ENCODE data around the gene NR3C2. TPM values are rescaled to one million over a fixed set of nuclear protein-coding genes. Genes with fewer than 3 reads are reported as not detected.

NR3C2 gene
- polyA plus RNA-seq, 3 donors = 0.09 to 0.27 (median 0.20) TPM

DNA sequence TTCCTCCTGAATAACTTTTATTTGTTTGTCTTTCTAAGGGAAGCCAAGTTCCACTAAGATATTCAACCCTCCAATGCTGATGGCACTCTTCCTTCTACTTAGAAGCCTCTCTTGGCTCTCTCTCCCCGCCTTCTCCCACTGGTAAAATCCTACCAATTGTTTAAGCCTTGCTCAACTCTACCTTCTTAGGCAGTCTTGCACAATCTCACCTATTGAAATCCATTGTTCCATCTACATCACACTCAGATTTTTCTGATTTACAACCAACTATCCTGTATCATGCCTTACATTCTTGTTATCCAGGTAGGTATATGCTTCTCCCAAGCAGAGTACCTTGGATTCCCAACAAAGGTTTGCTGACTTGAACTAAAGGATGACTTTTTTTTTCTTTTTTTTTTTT, 69.1 kb downstream of the NR3C2 start:
- H3K4me3 ChIP-seq (replicated peaks in 1 of 3; ENCODE audit: low read depth in 2 of 3, low read length in 3 of 3) = no peak overlapping the region
- intact Hi-C loops (cut with micrococcal nuclease) = no loop called here
- Mint-ChIP-seq H3K9me3 (peaks cover 0 to 3% (median 0%) of the 10 kb centered on the region in 7 donors), H3K4me1 (peaks cover 19% of the 10 kb centered on the region), H3K36me3 (no peaks in the 10 kb centered on the region), H3K27ac (no peak overlapping the region), H3K4me3 (no peak overlapping the region), H3K27me3 (ENCODE audit: low read depth in 3 of 3) (no peaks in the 10 kb centered on the region)
- no peaks in the 10 kb centered on the region for H3K79me2 ChIP-seq (ENCODE audit: insufficient read depth, low read length)
- H3K36me3 ChIP-seq (replicated peaks in 1 of 2; ENCODE audit: control insufficient read depth in 1 of 2, insufficient read depth in 2 of 2, low read length in 2 of 2) = no peaks in the 10 kb centered on the region
- TF ChIP-seq, protein P1, sequence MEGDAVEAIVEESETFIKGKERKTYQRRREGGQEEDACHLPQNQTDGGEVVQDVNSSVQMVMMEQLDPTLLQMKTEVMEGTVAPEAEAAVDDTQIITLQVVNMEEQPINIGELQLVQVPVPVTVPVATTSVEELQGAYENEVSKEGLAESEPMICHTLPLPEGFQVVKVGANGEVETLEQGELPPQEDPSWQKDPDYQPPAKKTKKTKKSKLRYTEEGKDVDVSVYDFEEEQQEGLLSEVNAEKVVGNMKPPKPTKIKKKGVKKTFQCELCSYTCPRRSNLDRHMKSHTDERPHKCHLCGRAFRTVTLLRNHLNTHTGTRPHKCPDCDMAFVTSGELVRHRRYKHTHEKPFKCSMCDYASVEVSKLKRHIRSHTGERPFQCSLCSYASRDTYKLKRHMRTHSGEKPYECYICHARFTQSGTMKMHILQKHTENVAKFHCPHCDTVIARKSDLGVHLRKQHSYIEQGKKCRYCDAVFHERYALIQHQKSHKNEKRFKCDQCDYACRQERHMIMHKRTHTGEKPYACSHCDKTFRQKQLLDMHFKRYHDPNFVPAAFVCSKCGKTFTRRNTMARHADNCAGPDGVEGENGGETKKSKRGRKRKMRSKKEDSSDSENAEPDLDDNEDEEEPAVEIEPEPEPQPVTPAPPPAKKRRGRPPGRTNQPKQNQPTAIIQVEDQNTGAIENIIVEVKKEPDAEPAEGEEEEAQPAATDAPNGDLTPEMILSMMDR (IDR thresholded peaks at IDR 0.05) = no peak
- H3K27ac ChIP-seq (ENCODE audit: low read depth in 1 of 2, low read length in 2 of 2) = no peak overlapping the region
- no peak overlapping the region for H3K9ac ChIP-seq (ENCODE audit: insufficient read depth, low read length, poor library complexity, severe bottlenecking)
- no peaks in the 10 kb centered on the region for H3K9me3 ChIP-seq (replicated peaks in 1 of 2; ENCODE audit: control insufficient read depth in 1 of 2, insufficient read depth in 1 of 2, low read length in 2 of 2)
- 100% methylated on average over 1 of the region's 1 CpG for WGBS (ENCODE audit: insufficient coverage)
- DNase-seq = no peak
- H3K4me1 ChIP-seq (ENCODE audit: control insufficient read depth in 1 of 2, insufficient read depth in 2 of 2, low read length in 2 of 2) = peaks cover 14 to 16% of the 10 kb centered on the region in 2 donors
- no peaks in the 10 kb centered on the region for H3K27me3 ChIP-seq (ENCODE audit: control insufficient read depth in 2 of 2, insufficient read depth in 2 of 2, low read length in 2 of 2)
- no peaks in the 10 kb centered on the region for H4K20me1 ChIP-seq (ENCODE audit: insufficient read depth, low read length)
- H2AFZ ChIP-seq (ENCODE audit: insufficient read depth, low read depth, low read length, poor library complexity, severe bottlenecking) = no peak overlapping the region
- no peak overlapping the region for H3K4me2 ChIP-seq (replicated peaks; ENCODE audit: extremely low read depth, low read length, poor library complexity, severe bottlenecking)

DNA sequence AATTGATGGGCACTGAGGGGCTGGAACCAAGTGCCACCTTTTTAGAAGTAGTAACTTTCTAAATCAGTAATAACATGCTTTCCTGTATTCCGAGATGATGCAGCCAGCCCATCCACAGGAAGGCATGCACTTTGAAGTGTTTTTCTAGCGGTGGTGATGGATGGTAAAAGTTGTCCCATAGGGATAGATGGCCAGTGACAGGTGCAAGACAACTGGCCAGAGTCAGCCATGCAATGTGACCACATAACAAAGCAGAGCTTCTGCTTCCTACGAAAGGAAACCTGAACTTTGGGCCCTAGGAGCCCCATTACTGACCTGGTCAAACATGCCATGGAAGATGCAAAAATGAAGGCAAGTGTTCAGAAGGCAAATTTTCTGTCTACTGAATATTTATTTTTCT, 72.3 kb downstream of the NR3C2 start:
- Histone ChIP-seq H3K9ac (ENCODE audit: insufficient read depth, low read length, poor library complexity, severe bottlenecking) (no peak overlapping the region), H3K4me2 (replicated peaks; ENCODE audit: extremely low read depth, low read length, poor library complexity, severe bottlenecking) (no peak overlapping the region), H3K4me3 (replicated peaks in 1 of 3; ENCODE audit: low read depth in 2 of 3, low read length in 3 of 3) (no peak overlapping the region), H4K20me1 (ENCODE audit: insufficient read depth, low read length) (no peaks in the 10 kb centered on the region), H2AFZ (ENCODE audit: insufficient read depth, low read depth, low read length, poor library complexity, severe bottlenecking) (no peak overlapping the region), H3K27ac (ENCODE audit: low read depth in 1 of 2, low read length in 2 of 2) (no peak overlapping the region), H3K79me2 (ENCODE audit: insufficient read depth, low read length) (no peaks in the 10 kb centered on the region), H3K4me1 (ENCODE audit: control insufficient read depth in 1 of 2, insufficient read depth in 2 of 2, low read length in 2 of 2) (peaks cover 0 to under 1% of the 10 kb centered on the region in 2 donors), H3K9me3 (replicated peaks in 1 of 2; ENCODE audit: control insufficient read depth in 1 of 2, insufficient read depth in 1 of 2, low read length in 2 of 2) (no peaks in the 10 kb centered on the region), H3K27me3 (ENCODE audit: control insufficient read depth in 2 of 2, insufficient read depth in 2 of 2, low read length in 2 of 2) (no peaks in the 10 kb centered on the region), H3K36me3 (replicated peaks in 1 of 2; ENCODE audit: control insufficient read depth in 1 of 2, insufficient read depth in 2 of 2, low read length in 2 of 2) (no peaks in the 10 kb centered on the region)
- Mint-ChIP-seq H3K36me3 (no peaks in the 10 kb centered on the region), H3K4me3 (no peak overlapping the region), H3K27ac (no peak overlapping the region), H3K9me3 (no peaks in the 10 kb centered on the region), H3K4me1 (no peaks in the 10 kb centered on the region), H3K27me3 (ENCODE audit: low read depth in 3 of 3) (peaks cover 0 to 9% (median 0%) of the 10 kb centered on the region in 3 donors)
- DNase-seq = no peak
- TF ChIP-seq, protein P1 (IDR thresholded peaks at IDR 0.05) = no peak
- intact Hi-C loops (cut with micrococcal nuclease) = no loop called here
- 90% methylated on average over 2 of the region's 3 CpGs for WGBS (ENCODE audit: insufficient coverage)
